GM19240 (cell line): Measurements from ENCODE around the gene C19orf38.
"Not testable (repeated sequence)": the region's sequence is repeated elsewhere in the genome, so short reads cannot be mapped to it uniquely, and the experiment has no call there.

ENCODE experiments used
- DNase-seq: peaks from one replicate; pipeline ENCODE4 v3.0.0; 2011; ENCODE audit warnings: low spot score; ENCODE audit not compliant: insufficient read length

Gene C19orf38

DNA sequence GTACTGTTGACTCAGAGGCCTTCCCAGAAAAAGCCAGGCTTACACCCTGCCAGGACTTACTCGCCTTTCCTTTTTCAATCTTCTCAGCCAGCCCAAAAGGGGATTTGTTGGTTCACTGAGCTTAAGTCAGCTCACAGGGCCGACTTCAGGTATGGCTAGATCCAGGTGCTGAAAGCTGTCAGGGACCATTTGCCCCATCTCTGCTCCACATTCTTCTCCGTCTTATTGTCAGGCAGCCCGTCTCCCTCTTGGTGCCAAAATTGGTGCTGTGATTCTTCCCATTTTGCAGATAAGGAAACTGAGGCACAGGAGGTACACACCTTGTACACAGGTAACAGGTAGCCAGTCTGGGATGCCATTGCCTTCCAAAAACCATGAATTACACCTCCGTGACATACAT is 2.4 kb downstream of the C19orf38 start:
- DNase-seq = no peak

DNA sequence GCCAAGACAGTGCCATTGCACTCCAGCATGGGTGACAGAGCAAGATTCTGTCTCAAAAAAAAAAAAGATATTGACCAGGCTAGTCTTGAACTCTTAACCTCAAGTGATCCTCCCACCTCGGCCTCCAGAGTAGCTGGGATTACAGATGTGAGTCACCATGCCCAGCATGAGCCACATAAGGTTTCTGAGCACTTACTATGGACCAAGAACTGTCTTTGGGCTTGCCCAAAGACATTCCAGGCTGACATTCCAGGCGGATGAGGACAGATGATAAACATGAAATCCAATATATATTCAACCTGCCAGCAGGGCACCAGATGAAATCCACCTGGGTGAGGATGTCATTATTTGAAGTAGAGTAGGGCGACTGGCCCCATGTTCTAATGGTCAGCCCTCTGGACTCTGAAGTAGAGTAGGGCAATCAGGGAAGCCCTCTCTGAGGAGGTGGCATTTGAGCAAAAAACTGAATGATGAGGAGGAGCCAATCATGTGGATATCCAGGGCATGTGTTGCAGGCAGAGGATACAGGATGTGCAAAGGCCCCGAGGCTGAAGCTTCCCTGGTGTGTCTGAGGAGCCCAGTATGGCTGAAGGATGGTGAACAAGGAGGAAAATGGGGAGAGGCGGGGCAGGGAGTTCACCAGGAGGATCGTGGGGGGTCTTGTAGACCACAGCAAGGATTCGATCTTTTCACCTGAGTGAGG is 4.0 kb downstream of the C19orf38 start:
- no peak for DNase-seq

DNA sequence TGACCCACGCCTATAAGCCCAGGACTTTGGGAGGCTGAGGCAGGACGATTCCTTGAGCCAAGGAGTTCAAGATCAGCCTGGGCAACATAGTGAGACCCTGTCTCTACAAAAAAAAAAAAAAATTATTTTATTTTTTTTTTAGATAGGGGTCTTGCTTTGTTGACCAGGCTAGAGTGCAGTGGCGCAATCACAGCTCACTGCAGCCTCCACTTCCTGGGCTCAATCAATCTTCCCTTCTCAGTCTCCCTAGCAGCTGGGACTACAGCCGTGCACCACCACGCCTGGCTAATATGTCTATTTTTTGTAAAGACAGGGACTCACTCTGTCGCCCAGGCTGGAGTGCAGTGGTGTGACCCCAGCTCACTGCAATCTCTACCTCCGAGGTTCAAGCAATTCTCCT is 4.7 kb downstream of the C19orf38 start:
- DNase-seq = no peak

DNA sequence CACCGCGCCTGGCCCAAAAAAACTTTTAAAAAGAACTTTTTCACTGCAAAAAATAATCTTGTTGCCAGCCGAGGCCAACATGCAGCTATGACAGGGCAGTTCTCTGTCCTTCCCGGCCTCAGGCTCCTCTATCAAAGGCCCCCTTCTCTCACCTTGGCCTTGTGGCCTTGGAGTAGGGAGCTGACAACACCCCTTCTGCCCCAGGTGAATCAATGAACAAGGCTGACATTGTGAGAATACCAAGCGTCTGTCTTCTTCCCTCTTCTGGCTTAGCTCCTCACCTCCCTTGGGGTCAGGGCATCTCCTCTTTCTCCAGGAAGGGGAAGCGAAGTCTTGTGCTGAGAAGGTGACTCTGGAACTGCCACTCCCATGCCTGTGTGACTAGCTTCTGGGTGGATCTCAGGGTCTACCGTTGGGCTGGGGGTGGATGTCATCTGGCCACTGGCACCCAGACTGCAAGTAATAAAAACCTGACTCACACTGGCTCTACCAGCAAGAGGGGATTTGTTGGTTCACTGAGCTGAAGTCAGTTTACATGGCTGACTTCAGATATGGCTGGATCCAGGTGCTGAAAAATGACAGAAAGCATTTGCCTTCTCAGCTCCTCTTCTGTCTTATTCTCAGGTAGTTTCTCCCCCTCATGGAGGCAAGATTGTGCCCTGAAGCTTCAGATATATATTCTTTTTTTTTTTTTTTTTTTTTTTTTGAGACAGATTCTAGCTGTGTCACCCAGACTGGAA is 6.3 kb downstream of the C19orf38 start:
- DNase-seq = no peak

DNA sequence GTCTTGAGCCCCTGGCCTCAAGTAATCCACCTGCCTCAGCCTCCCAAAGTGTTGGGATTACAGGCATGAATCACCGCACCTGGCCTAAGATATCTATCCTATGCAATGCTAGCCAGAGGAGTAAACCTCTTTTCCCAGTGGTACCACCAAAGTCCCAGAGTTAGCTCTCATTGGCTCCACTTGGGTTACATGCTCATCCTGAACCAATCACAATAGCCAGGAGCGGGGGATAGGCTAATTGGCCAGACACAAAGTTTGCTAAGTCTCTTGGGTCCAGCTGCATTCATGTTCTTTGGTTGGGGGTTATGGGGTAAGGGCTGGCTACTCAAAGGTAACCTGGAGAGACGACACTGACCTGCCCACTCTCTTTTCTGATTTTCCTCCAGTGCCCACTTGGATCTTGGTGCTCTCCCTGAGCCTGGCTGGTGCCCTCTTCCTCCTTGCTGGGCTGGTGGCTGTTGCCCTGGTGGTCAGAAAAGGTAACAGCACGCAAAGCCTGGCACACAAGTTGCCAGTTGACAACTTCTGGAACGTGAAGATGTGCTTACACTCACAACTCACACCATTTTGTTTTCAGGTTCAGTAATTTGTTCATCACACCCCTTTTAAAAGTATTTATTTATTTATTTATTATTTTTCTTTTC is 7.8 kb downstream of the C19orf38 start:
- DNase-seq = no peak

DNA sequence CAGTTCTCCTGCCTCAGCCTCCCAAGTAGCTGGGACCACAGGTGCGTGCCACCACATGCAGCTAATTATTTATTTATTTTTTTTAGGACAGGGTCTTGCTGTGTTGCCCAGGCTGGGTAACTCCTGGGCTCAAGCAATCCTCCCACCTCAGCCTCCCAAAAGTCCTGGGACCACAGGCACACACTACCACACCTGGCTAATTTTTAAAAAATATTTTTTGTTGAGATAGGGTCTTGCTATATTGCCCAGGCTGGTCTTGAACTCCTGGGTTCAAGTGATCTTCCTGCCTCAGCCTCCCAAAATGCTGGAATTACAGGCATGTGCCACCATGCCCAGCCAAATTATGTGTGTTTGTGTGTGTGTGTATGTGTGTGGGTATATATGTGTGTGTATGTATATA is 8.7 kb downstream of the C19orf38 start:
- DNase-seq = not testable (repeated sequence)

DNA sequence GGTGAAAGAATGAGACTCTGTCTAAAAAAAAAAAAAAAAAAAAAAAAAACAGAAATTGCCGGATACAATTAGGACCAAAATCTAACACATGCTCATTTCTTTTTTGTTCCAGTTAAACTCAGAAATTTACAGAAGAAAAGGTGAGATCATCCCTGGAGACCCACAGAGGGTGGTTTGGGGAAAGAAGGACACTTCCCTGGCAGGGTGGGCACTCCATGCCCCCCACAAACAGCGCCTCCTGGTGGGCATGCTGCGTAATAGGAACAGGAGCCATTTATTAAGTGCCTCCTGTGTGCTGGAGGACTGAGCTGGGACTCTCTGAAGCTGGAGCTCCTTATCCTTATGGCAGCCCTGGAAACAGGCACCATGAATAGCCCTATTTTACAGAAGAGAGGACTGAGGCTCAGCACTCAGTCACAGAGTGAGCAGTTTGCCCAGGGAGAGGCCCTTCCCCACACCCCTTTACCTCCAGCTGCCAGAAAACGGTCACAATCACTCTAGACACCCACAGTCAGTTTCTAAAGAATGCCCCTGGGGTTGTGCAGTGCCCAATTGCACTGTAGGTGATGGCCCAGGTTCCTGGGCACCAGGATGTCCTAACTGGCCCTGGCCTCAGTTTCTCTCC is 10.1 kb downstream of the C19orf38 start:
- no peak for DNase-seq

DNA sequence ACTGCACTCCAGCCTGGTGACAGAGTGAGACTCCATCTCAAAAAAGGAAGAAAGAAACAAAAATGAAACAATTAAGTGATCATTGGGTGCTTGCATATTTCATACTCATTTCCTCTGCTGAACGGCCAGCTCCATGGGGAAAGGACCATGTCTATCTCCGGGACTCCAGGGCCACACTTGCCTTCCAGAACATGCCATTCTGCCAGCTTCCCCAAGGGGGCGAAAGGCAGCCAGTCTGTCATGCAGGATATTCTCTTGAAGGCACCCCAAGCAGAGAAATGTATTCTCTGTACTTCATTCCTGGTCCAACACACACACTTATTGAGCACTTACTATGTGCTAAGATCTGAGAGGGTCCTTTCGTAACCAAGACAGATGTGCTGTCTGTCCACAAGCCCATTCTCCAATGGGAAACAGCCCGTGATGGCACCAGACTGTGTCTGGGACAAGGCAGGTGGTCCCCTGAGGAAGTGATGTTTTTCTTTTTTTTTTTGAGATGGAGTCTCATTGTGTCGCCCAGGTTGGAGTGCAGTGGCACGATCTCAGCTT is 13.0 kb downstream of the C19orf38 start:
- DNase-seq = no peak

DNA sequence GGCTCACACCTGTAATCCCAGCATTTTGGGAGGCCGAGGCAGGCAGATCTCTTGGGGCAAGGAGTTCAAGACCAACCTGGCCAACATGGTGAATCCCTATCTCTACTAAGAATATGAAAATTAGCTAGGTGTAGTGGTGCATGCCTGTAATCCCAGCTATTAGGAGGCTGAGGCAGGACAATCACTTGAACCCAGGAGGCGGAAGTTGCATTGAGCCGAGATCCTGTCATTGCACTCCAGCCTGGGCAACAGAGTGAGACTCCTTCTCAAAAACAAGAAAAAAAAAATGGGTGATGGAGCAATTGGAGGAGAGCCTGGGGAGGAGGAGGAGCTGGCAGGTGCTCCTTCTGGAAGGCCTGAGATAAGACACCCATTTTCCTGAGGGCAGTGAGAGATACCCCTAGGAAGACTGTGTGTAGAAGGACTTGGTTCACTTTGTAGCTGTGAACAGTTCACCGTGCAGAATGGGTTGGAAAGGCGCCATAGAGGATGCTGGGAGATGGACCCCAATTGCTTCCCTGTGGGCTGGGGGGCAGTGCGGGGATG is 14.4 kb downstream of the C19orf38 start:
- no peak for DNase-seq

DNA sequence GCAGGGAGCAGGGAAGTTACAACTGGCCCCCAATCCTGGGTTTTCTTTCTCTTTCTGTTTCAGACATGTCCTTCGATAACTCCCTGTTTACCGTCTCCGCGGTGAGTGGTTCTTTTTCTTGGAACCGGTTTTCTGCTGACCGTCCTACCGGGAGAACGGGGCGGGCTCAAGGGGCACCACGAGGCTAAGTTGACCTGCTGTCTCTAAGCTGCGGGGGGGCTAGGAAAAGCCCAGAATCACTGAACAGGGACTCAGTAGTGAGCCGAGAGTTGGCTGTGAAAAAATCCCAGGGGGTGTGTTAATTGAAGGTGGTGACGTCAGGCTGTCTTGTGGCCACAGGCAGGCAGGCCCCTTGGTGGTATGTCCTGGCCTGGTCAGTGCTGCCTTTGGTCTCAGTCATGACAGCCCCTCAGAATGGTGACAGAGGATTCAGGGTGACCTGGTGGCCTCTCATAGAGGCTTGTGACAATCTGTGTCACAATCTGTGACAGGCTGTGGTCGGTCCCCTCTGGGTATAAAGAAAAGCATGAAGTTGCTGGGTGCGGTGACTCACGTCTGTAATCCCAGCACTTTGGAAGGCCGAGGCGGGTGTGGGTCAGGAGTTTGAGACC is 15.0 kb downstream of the C19orf38 start:
- DNase-seq = no peak

DNA sequence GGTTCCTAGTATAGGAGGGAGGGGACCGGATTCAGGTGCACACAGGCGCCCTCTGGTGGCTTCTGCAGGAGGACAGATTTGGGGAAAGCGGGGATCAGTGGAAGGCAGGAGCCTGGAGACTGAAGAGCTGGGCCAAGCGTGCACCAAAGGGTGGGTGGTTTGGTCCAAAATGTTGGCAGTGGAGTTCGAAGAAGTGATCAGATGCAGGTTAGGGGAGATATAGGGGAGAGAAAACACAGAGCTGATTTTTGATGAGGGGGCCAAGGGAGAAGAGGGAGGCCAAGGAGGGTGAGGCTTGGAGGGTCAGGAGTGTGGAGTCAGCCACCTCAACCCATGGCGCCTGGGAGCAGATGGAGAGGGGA is 16.3 kb downstream of the C19orf38 start:
- DNase-seq = peak; percentile 70

DNA sequence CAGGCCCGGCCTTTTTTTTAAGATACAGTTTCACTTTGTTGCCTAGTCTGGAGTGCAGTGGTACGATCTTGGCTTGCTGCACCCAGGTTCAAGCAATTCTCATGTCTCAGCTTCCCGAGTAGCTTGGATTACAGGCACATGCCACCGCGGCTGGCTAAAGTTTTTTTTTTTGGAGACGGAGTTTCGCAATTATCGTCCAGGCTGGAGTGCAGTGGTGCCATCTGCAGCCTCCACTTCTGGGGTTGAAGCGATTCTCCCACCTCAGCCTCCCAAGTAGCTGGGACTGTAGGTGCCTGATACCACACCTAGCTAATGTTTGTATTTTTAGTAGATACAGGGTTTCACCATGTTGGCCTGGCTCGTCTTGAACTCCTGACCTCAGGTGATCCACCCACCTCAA is 18.3 kb downstream of the C19orf38 start:
- DNase-seq = no peak

DNA sequence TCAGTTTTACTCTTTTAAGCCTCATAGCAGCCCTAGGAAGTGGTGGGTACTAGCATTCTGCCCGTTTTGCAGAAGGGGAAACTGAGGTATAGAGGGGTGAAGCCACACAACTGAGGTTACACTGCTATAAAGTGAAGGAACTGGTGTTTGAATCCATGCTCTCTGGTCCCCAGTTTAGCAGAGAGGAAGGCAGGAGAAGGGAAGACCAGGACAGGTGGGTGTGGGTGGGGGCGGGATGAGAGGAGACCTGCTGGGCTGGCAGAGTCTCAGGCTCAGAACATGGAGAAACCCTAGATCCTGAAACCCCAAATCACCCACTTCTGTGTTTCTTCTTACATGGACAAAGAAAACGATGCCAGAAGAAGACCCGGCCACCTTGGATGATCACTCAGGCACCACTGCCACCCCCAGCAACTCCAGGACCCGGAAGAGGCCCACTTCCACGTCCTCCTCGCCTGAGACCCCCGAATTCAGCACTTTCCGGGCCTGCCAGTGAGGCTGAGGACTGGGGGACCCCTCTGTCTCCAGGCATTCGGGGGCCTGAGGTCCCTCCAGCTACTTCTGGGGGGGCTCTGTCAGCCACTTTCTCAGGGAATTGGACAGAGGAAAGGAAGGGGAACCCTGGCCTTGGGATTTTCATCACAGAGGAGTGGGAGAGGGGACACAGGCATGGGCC is 20.8 kb downstream of the C19orf38 start:
- DNase-seq = no peak

DNA sequence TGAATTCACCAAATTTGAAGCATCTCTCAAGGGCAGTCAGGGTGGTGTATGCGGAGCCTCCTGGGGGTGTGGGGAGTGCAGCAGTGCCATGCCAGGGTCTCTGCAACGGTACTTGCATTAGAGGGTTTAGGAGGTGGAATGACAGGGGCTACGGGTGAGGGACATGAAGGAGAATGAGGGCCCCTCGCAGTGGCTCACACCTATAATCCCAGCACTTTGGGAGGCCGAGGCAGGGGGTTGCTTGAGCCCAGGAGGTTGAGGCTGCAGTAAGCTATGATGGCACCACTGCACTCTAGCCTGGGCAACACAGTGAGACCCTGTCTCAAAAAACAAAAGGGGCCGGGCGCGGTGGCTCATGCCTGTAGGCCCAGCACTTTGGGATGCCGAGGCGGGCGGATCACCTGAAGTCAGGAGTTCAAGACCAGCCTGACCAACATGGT is 21.7 kb downstream of the C19orf38 start:
- not testable (repeated sequence) for DNase-seq

DNA sequence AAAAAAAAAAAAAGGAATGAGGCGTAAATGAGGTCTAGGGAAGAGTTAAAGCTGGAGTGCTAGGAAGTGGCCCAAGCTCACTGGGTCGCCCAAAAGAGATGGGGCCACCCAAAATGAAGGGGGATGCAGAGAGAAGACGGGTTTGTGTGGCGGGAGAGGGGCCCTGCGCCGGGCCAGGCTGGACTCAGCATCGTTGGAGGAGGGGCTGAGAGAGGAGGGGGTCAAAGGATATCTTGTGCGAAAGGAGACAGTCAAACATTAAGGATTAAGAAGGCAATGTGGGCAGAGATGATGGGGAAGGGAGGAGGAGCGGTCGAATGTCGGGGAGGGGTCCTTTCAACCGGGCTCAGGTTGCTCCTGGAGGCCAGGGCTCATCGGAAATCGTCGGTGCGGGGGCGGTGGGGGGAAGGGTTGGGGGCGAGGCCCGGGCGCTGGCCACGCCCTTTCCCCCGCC is 22.3 kb downstream of the C19orf38 start:
- no peak for DNase-seq

DNA sequence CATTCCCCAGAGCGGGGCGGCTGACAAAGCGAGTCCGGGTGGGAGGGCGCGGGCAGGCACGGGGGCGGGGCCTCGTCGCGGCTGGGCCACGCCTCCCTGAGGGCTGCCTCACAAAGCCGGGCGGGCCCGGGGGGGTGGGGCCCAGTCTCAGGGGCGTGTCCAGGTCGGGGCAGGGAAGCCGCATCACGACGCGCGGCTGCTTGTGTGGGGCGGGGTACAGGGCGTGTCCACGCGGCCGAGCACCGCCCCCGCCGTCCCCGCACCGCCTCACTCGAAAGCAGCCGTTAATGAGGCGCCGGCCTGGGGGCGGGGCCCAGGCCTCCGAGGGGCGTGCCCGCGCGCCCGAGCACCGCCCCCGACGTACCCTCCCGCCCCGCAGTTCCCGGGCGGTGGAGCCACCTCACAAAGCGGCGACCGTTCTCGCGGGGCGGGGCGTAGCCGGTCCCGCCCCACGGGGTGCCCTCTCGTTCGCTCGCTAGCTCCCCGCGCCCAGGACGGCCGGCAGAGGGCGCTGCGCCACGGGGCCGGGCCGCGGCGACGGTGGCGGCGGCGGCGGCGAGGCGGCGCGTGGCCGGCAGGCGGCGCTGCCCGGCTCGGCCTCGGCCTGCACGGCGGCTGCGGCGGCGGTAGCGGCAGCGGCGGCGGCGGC is 22.9 kb downstream of the C19orf38 start, which contains the start of gene CARM1:
Gene CARM1 (plus strand): TSS at position 599 of the 649 bp plus-strand sequence. CDS start 150 bp downstream, outside the sequence.
- DNase-seq = peak; percentile 93

DNA sequence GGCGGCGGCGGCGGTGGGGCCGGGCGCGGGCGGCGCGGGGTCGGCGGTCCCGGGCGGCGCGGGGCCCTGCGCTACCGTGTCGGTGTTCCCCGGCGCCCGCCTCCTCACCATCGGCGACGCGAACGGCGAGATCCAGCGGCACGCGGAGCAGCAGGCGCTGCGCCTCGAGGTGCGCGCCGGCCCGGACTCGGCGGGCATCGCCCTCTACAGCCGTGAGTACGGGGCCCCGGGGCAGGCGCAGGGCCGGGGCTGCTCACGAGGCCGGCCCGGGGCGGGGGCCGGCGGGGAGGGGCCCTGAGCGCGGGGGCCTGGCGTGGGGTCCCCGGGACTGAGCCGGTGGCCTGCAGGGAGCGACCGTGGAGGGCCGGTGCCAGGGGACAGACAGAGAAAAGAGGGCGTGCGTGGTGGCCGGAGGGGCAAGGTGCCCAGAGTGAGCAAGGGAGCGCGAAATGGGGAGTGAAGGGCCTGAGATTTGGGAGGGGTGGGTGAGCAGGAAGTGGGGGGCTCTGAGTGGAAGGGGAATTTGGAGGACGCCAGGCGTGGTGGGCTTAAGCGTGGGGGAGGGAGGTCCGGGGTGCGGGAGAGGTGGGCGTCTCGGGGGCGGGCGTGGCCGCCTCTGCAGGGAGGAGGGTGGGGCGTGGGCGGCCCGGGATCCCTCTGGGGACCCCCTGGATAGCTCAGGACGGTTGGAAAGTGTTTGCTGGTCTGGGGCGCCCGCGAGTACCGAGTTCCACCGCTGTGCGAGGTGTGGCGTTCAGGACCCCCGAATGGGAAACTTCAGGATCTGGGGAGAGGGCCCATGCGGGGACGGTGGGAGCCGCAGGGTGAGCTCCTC is 23.7 kb downstream of the C19orf38 start:
- no peak for DNase-seq

DNA sequence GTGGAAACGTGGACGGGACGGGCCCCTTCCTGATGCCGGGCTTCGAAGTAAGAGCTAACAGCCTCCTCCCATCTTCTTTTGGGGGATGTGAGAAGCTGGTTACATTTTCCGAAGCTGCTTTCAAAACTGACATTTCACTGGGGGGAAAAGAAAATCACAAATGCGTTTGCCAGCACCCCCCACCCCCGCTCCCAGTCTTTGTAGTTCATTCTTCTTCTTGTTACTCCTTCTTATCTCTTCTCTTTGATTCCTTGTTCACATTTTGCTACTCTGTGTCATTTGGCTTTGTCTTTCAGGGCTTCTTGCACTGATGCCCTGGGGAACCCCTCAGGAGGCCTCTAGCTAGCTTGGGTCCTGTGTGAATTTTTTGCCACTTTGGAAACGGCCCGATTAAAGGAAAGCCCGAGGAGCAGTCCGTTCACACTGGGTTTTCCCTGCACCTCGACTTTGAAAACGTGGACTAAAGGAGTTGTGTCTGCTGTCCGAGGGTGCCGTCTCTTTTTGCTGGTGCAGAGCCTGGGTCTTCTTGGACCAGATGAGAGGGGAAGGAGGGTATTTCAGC is 24.4 kb downstream of the C19orf38 start:
- no peak for DNase-seq

DNA sequence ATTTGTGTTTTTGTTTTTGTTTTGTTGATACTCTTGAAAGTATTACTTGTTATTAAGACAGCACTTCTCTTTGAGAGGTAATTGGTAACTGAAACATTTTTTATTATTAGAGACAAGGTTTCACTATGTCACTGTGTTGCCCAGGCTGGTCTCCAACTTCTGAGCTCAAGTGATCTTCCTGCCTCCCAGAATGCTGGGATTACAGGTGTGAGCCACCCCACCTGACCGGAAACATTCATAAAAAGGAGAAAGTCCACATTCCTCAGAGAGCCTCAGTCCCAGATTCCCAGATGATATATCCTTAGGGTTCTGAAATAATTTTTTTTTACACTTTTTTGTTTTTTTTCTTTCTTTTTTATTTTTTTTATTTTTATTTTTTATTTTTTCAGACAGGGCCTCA is 25.8 kb downstream of the C19orf38 start:
- no peak for DNase-seq
